Measurements from ENCODE around the gene GRK2.

DNA sequence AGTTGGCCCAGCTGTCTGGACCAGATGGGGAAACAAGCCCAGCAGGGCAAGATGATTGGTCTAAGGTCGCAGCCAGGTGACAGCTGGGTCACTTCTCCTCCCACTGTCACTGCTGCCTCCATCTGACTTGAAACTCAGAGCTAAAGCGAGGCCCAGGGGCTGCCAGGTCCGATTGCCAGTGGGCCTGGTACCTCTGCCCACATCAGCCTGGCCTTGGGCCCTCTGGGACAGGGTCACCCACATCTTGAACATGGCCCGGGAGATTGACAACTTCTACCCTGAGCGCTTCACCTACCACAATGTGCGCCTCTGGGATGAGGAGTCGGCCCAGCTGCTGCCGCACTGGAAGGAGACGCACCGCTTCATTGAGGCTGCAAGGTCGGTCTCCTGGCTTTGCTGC lies 42.9 kb downstream of the GRK2 start:
- TF ChIP-seq, protein P1, sequence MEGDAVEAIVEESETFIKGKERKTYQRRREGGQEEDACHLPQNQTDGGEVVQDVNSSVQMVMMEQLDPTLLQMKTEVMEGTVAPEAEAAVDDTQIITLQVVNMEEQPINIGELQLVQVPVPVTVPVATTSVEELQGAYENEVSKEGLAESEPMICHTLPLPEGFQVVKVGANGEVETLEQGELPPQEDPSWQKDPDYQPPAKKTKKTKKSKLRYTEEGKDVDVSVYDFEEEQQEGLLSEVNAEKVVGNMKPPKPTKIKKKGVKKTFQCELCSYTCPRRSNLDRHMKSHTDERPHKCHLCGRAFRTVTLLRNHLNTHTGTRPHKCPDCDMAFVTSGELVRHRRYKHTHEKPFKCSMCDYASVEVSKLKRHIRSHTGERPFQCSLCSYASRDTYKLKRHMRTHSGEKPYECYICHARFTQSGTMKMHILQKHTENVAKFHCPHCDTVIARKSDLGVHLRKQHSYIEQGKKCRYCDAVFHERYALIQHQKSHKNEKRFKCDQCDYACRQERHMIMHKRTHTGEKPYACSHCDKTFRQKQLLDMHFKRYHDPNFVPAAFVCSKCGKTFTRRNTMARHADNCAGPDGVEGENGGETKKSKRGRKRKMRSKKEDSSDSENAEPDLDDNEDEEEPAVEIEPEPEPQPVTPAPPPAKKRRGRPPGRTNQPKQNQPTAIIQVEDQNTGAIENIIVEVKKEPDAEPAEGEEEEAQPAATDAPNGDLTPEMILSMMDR (IDR thresholded peaks at IDR 0.05): no peak
- no peak for TF ChIP-seq POLR2A (IDR thresholded peaks at IDR 0.05)

Measured in adrenal gland (tissue), 5 donors.